Endothelial cell of umbilical vein (primary cell): ENCODE measurements around the gene WDR89. TPM values are rescaled to one million over a fixed set of nuclear protein-coding genes. Genes with fewer than 3 reads are reported as not detected.
A peak's percentile ranks its signal among the peaks of the same experiment; 100 is the strongest.

Experiments
- BruUV-seq: library from RNA; stranded (reverse); fragments of 400-500 nt; replicated peaks from 2 replicates; lab custom pipeline; 2021; lab: Mats Ljungman, UMichigan
- CTCF ChIA-PET: fragments of 300-600, 350-600 bp; sonication (Branson Sonifier 250); formaldehyde crosslinking; loops from one replicate; lab custom pipeline; 2021; ENCODE audit warnings: antibody characterized with exemption, inconsistent platforms; lab: Charles Lee
- POLR2A ChIA-PET: fragments of 300-600, 350-600 bp; sonication (Branson Sonifier 250); formaldehyde crosslinking; loops from one replicate; lab custom pipeline; 2021; ENCODE audit warnings: antibody characterized with exemption, inconsistent platforms; lab: Charles Lee
- DNase-seq: peaks from one replicate; pipeline ENCODE4 v3.0.0-alpha.2; 2011; ENCODE audit warnings: low read depth, low spot score
- FAIRE-seq: peaks from 2 replicates; lab custom pipeline; 2011; peaks lifted over from hg19 to GRCh38; lab: Jason Lieb, UNC
- H2AFZ ChIP-seq: 2 replicates; pipeline ENCODE4 v1.6.0; 2012; ENCODE audit warnings: low read depth, low read length, control low read depth, inconsistent platforms
- H3K27ac ChIP-seq: 2 replicates; pipeline ENCODE4 v1.5.1; 2011; ENCODE audit warnings: low read depth, mild to moderate bottlenecking, control low read depth, low read length, moderate library complexity; ENCODE audit not compliant: insufficient read depth
- H3K27me3 ChIP-seq, 2 experiments: 2 replicates each; pipeline versions ENCODE4 v1.6.0 to v1.6.1; 2011; ENCODE audit warnings: low read length in 2 of 2, mixed read lengths in 1 of 2; ENCODE audit not compliant: control insufficient read depth in 2 of 2, insufficient read depth in 2 of 2
- H3K36me3 ChIP-seq, 2 experiments: 2 replicates in 1 of 2; 3 replicates in 1 of 2; pipeline ENCODE4 v1.5.1; 2011; ENCODE audit warnings: low read length in 2 of 2, mild to moderate bottlenecking in 1 of 2, moderate library complexity in 1 of 2; ENCODE audit not compliant: control insufficient read depth in 2 of 2, insufficient read depth in 2 of 2; ENCODE audit errors: extremely low read depth in 1 of 2
- H3K4me1 ChIP-seq: 3 replicates; pipeline ENCODE4 v1.5.1; 2011; ENCODE audit warnings: mild to moderate bottlenecking, low read length; ENCODE audit not compliant: control insufficient read depth, insufficient read depth; ENCODE audit errors: extremely low read depth
- H3K4me2 ChIP-seq: 2 replicates; pipeline ENCODE4 v1.6.1; 2011; ENCODE audit warnings: low read length, control low read depth, mixed read lengths; ENCODE audit not compliant: insufficient read depth
- H3K4me3 ChIP-seq, 3 experiments: fragments of 200-600 bp in 1 of 3; sonication (generic), shearing (Covaris generic) in 1 of 3; replicated peaks in 1 of 3; 2 replicates each; pipeline ENCODE4 v1.5.1; 2011 to 2016; ENCODE audit warnings: control low read depth in 3 of 3, low read length in 3 of 3, mild to moderate bottlenecking in 2 of 3, inconsistent platforms in 1 of 3, low read depth in 1 of 3, moderate library complexity in 1 of 3; ENCODE audit not compliant: insufficient read depth in 1 of 3
- H3K79me2 ChIP-seq: 2 replicates; pipeline ENCODE4 v1.6.0; 2012; ENCODE audit warnings: low read length, inconsistent platforms; ENCODE audit not compliant: control insufficient read depth, insufficient read depth
- H3K9ac ChIP-seq: replicated peaks from 2 replicates; pipeline ENCODE3; 2011; ENCODE audit warnings: low read length, control low read depth; ENCODE audit not compliant: insufficient read depth; ENCODE audit errors: extremely low read depth
- H3K9me1 ChIP-seq: replicated peaks from 3 replicates; pipeline ENCODE4 v1.6.0; 2011; ENCODE audit warnings: mild to moderate bottlenecking, low read length; ENCODE audit not compliant: control insufficient read depth, insufficient read depth; ENCODE audit errors: extremely low read depth
- H3K9me3 ChIP-seq: replicated peaks from 2 replicates; pipeline ENCODE4 v1.5.1; 2012; ENCODE audit warnings: low read length, inconsistent platforms; ENCODE audit not compliant: control insufficient read depth, insufficient read depth
- H4K20me1 ChIP-seq: replicated peaks from 2 replicates; pipeline ENCODE3; 2011; ENCODE audit warnings: mild to moderate bottlenecking, low read length; ENCODE audit not compliant: control insufficient read depth, insufficient read depth; ENCODE audit errors: extremely low read depth
- CTCF ChIP-seq, 2 donors: IDR thresholded peaks; 1 replicate in 1 of 2; 2 replicates in 1 of 2; pipeline ENCODE4 v1.5.1; 2011; ENCODE audit warnings: low read length in 2 of 2, mild to moderate bottlenecking in 2 of 2, moderate library complexity in 2 of 2, control low read depth in 1 of 2, inconsistent platforms in 1 of 2, low read depth in 1 of 2; ENCODE audit not compliant: insufficient read depth in 1 of 2; ENCODE audit errors: extremely low read depth in 1 of 2
- EZH2 ChIP-seq: IDR thresholded peaks from 2 replicates; pipeline ENCODE4 v1.6.1; 2012; ENCODE audit warnings: borderline replicate concordance, low read depth, mild to moderate bottlenecking, moderate library complexity, low read length, inconsistent platforms; ENCODE audit not compliant: severe bottlenecking
- FOS ChIP-seq: IDR thresholded peaks from 2 replicates; pipeline ENCODE4 v1.6.1; 2011; ENCODE audit warnings: mild to moderate bottlenecking, low read length, moderate library complexity, borderline replicate concordance; ENCODE audit not compliant: insufficient read depth
- GATA2 ChIP-seq: IDR thresholded peaks from 2 replicates; pipeline ENCODE4 v1.7.0; 2011; ENCODE audit warnings: low read depth, mild to moderate bottlenecking, moderate library complexity, mixed read lengths, low read length; ENCODE audit not compliant: insufficient read length, insufficient read depth
- MAX ChIP-seq: IDR thresholded peaks from 2 replicates; pipeline ENCODE4 v1.6.1; 2011; ENCODE audit not compliant: insufficient read depth, insufficient read length
- MYC ChIP-seq: IDR thresholded peaks from one replicate; pipeline ENCODE4 v1.6.1; 2011; ENCODE audit warnings: mild to moderate bottlenecking, low read depth, low read length
- POLR2A ChIP-seq: IDR thresholded peaks from 2 replicates; pipeline ENCODE4 v1.6.1; 2012; ENCODE audit warnings: low read depth, mild to moderate bottlenecking, control low read depth, low read length
- POLR2AphosphoS5 ChIP-seq: IDR thresholded peaks from 2 replicates; pipeline ENCODE4 v1.6.1; 2012; ENCODE audit warnings: low read depth, mild to moderate bottlenecking, control low read depth, low read length, moderate library complexity; ENCODE audit not compliant: insufficient read depth
- dilution Hi-C: fragments of 300-500 bp; cut with MboI; formaldehyde crosslinking; loops from one replicate; pipeline ENCODE4 v1.15.0; 2019; ENCODE audit warnings: low sequenced_read_pairs; ENCODE audit not compliant: extremely low pct_ligation_motif_present
- intact Hi-C: fragments of 100-400 bp; cut with micrococcal nuclease; formaldehyde crosslinking; loops from one replicate; pipeline ENCODE4 v1.10.0; 2022
- polyA plus RNA-seq, 4 experiments: library from polyadenylated mRNA; depleted of rRNA in 3 of 4; stranded (reverse) in 3 of 4; unstranded in 1 of 4; fragments of >200 nt; gene quantifications; 2 replicates each; pipeline versions ENCODE4 v1.2.1 to v1.2.3, GENCODE V29; 2011 to 2012; ENCODE audit warnings: missing spikeins in 1 of 4
- total RNA-seq: library from RNA; stranded (reverse); gene quantifications from 2 replicates; pipeline ENCODE4 v1.2.3, GENCODE V29; 2021

The WDR89 gene
- total and polyA plus RNA-seq, 2 donors (not counting 3 experiments of a cell fraction or from before 2014, with no cell fraction given), result 3.5 to 10.7 TPM

GRCh38 chr14:63632932-63633514 lies 8.6 kb downstream of the WDR89 start:
- peaks cover 58% of the 10 kb centered on the region for H3K79me2 ChIP-seq
- DNase-seq (peak; percentile 52), FAIRE-seq (peak; percentile 52)
- H3K4me3 ChIP-seq, result no peak overlapping the region
- ChIA-PET CTCF (interaction anchor here (0.6 to 3.6 kb wide), 32 partner anchors 7 to 846 kb away, joined by 3 to 58 read pairs (median 4); partner anchors contain the start of genes PPP2R5E and WDR89), POLR2A (no interaction called here)
- H3K36me3 ChIP-seq, result no peaks in the 10 kb centered on the region
- no peak overlapping the region for H3K27ac ChIP-seq
- peak; percentile 41 to 45 for TF ChIP-seq CTCF (IDR thresholded peaks at IDR 0.05; ENCODE audit: extremely low read depth in 1 of 2, insufficient read depth in 1 of 2, low read depth in 1 of 2, low read length in 2 of 2)
- no peak for TF ChIP-seq POLR2A
- H3K9me3 ChIP-seq, result no peaks in the 10 kb centered on the region
- no peaks in the 10 kb centered on the region for H3K4me1 ChIP-seq
- no peaks in the 10 kb centered on the region for H3K27me3 ChIP-seq
- BruUV-seq, result no TSS peak
- H3K4me2 ChIP-seq, result no peak overlapping the region
- intact Hi-C loops, result loop anchor here (1.0 to 2.0 kb wide), 3 partner anchors 88 to 244 kb away; no protein-coding TSS in a partner anchor
- H2AFZ ChIP-seq, result no peak overlapping the region
- H4K20me1 ChIP-seq, result no peaks in the 10 kb centered on the region
- no peaks in the 10 kb centered on the region for H3K9me1 ChIP-seq
- H3K9ac ChIP-seq, result no peak overlapping the region
- dilution Hi-C loops, result no loop called here

- dilution Hi-C loops (no loop called here), intact Hi-C loops (no loop called here)
- H3K27me3 ChIP-seq, result no peaks in the 10 kb centered on the region
- no peak overlapping the region for H3K9ac ChIP-seq
- peaks cover 17% of the 10 kb centered on the region for H3K79me2 ChIP-seq
- CTCF ChIA-PET, result interaction anchor here (1.6 to 1.8 kb wide), 2 partner anchors 9 to 235 kb away, joined by 5 to 7 read pairs; no protein-coding TSS in a partner anchor
- no peak overlapping the region for H3K4me2 ChIP-seq
- no peaks in the 10 kb centered on the region for H3K9me3 ChIP-seq
- H3K36me3 ChIP-seq, result no peaks in the 10 kb centered on the region
- POLR2A ChIA-PET, result no interaction called here
- H3K9me1 ChIP-seq, result no peaks in the 10 kb centered on the region
- H2AFZ ChIP-seq, result no peak overlapping the region
- no TSS peak for BruUV-seq
- no peaks in the 10 kb centered on the region for H3K4me1 ChIP-seq
- TF ChIP-seq EZH2 (no peak), CTCF (IDR thresholded peaks at IDR 0.05; ENCODE audit: extremely low read depth in 1 of 2, insufficient read depth in 1 of 2, low read depth in 1 of 2, low read length in 2 of 2) (no peak), MAX (no peak), MYC (no peak), FOS (no peak), GATA2 (no peak), POLR2A (no peak), POLR2AphosphoS5 (no peak)
- no peak overlapping the region for H3K27ac ChIP-seq
- DNase-seq (no peak), FAIRE-seq (no peak)
- no peak overlapping the region for H3K4me3 ChIP-seq
- no peaks in the 10 kb centered on the region for H4K20me1 ChIP-seq
These were observed 17.0 kb downstream of the WDR89 start for GRCh38 chr14:63624701-63625100.
